Esophagus mucosa (tissue), 1 donor: ENCODE results near the gene ALG13. TPM values are rescaled to one million over a fixed set of nuclear protein-coding genes. Genes with fewer than 3 reads are reported as not detected.
"Not testable (repeated sequence)": the region's sequence is repeated elsewhere in the genome, so short reads cannot be mapped to it uniquely, and the experiment has no call there.

Experiments
- ATAC-seq: fragments of 200-7000 bp; cut with Tn5 transposase; one replicate; pipeline ENCODE4 v1.9.1; 2020
- total RNA-seq: library from RNA; stranded (reverse); gene quantifications from one replicate; pipeline ENCODE4 v1.2.4, GENCODE V29; 2023
- donor health status: DM: yes; HTN: yes; CAD: no.

Gene ALG13
- total RNA-seq = 27.9 TPM

- ATAC-seq = peak; percentile 97
Measured at GRCh38 chrX:111680988-111681779, at the start of gene ALG13. Gene ALG13 (plus strand): TSS chrX:111681170. CDS start chrX:111681219, 49 bp downstream.

- ATAC-seq = no peak
Measured at GRCh38 chrX:111634823-111635729, 45.9 kb upstream of the ALG13 start.

- no peak for ATAC-seq
Measured at GRCh38 chrX:111641969-111642368, 39.0 kb upstream of the ALG13 start.

GRCh38 chrX:111645165-111645564, 35.8 kb upstream of the ALG13 start:
- ATAC-seq = not testable (repeated sequence)

- no peak for ATAC-seq
Measured at GRCh38 chrX:111645607-111646006, 35.4 kb upstream of the ALG13 start.

GRCh38 chrX:111646515-111646914, 34.5 kb upstream of the ALG13 start:
- ATAC-seq = no peak

GRCh38 chrX:111648802-111649201, 32.2 kb upstream of the ALG13 start:
- ATAC-seq = no peak

- peak; percentile 17 for ATAC-seq
Measured at GRCh38 chrX:111649638-111650037, 31.3 kb upstream of the ALG13 start.

- no peak for ATAC-seq
Measured at GRCh38 chrX:111650845-111651244, 30.1 kb upstream of the ALG13 start.

GRCh38 chrX:111652719-111653118, 28.3 kb upstream of the ALG13 start:
- no peak for ATAC-seq

- no peak for ATAC-seq
Measured at GRCh38 chrX:111661241-111661640, 19.7 kb upstream of the ALG13 start.

- no peak for ATAC-seq
Measured at GRCh38 chrX:111662292-111662691, 18.7 kb upstream of the ALG13 start.

GRCh38 chrX:111671668-111672067, 9.3 kb upstream of the ALG13 start:
- ATAC-seq = no peak

GRCh38 chrX:111687305-111687704, 6.3 kb downstream of the ALG13 start:
- no peak for ATAC-seq

- ATAC-seq = no peak
Measured at GRCh38 chrX:111695297-111695880, 14.4 kb downstream of the ALG13 start.

- no peak for ATAC-seq
Measured at GRCh38 chrX:111719426-111720210, 38.6 kb downstream of the ALG13 start.

- no peak for ATAC-seq
Measured at GRCh38 chrX:111728096-111728495, 47.1 kb downstream of the ALG13 start.

- ATAC-seq = no peak
Measured at GRCh38 chrX:111731351-111731750, 50.4 kb downstream of the ALG13 start.

GRCh38 chrX:111736571-111736970, 55.6 kb downstream of the ALG13 start:
- no peak for ATAC-seq

- ATAC-seq = no peak
Measured at GRCh38 chrX:111742018-111742417, 61.0 kb downstream of the ALG13 start.

GRCh38 chrX:111743316-111743715, 62.3 kb downstream of the ALG13 start:
- no peak for ATAC-seq

- no peak for ATAC-seq
Measured at GRCh38 chrX:111756486-111756885, 75.5 kb downstream of the ALG13 start.
